T-cell (primary cell): ENCODE measurements around the gene PRR5. TPM values are rescaled to one million over a fixed set of nuclear protein-coding genes. Genes with fewer than 3 reads are reported as not detected.

Source experiments
- ATAC-seq, 4 experiments: fragments of 200-7000 bp in 3 of 4; fragments of 150-1000 bp in 1 of 4; cut with Tn5 transposase; replicated peaks in 1 of 4; 1 replicate in 3 of 4; 2 replicates in 1 of 4; pipeline ENCODE4 v1.10.0; 2021; ENCODE audit warnings: moderate library complexity in 3 of 4, mild to moderate bottlenecking in 2 of 4, moderate number of reproducible peaks in 1 of 4
- CTCF ChIA-PET, 2 donors: fragments of 300-600 bp; sonication (Branson Sonifier 250); formaldehyde crosslinking; loops; one replicate each; lab custom pipeline; 2022; ENCODE audit warnings: antibody characterized with exemption in 2 of 2; lab: Charles Lee
- POLR2A ChIA-PET, 2 donors: fragments of 300-600 bp; sonication (Branson Sonifier 250); formaldehyde crosslinking; loops; one replicate each; lab custom pipeline; 2022; ENCODE audit warnings: antibody characterized with exemption in 2 of 2; lab: Charles Lee
- DNase-seq, 35 experiments: peaks; one replicate each; pipeline versions ENCODE4 v3.0.0 to v3.0.0-alpha.2; 2013 to 2023
- H3K27ac ChIP-seq: one replicate; pipeline ENCODE4 v1.5.1; 2013; ENCODE audit warnings: low read length
- H3K27me3 ChIP-seq, 2 experiments: replicated peaks in 1 of 2; 1 replicate in 1 of 2; 2 replicates in 1 of 2; pipeline versions ENCODE4 v1.6.1 to v1.7.0; 2013; ENCODE audit warnings: low read length in 1 of 2, mixed read lengths in 1 of 2; ENCODE audit not compliant: control insufficient read depth in 2 of 2, insufficient read depth in 2 of 2; ENCODE audit errors: extremely low read depth in 1 of 2
- H3K36me3 ChIP-seq, 2 donors: 1 replicate in 1 of 2; 2 replicates in 1 of 2; pipeline versions ENCODE4 v1.6.1 to v1.7.0; 2013; ENCODE audit warnings: low read length in 1 of 2; ENCODE audit not compliant: control insufficient read depth in 2 of 2, insufficient read depth in 1 of 2; ENCODE audit errors: extremely low read depth in 1 of 2
- H3K4me1 ChIP-seq, 2 experiments: 1 replicate in 1 of 2; 2 replicates in 1 of 2; pipeline versions ENCODE4 v1.6.1 to v1.7.0; 2013; ENCODE audit warnings: low read length in 2 of 2, mixed read lengths in 1 of 2; ENCODE audit not compliant: insufficient read depth in 2 of 2, control insufficient read depth in 1 of 2; ENCODE audit errors: extremely low read depth in 1 of 2
- H3K4me3 ChIP-seq, 2 donors: 1 replicate in 1 of 2; 2 replicates in 1 of 2; pipeline versions ENCODE4 v1.5.1 to v1.7.0; 2013; ENCODE audit warnings: mild to moderate bottlenecking in 2 of 2, low read length in 1 of 2, moderate library complexity in 1 of 2; ENCODE audit not compliant: control insufficient read depth in 1 of 2; ENCODE audit errors: extremely low read depth in 1 of 2
- H3K9me3 ChIP-seq: 2 replicates; pipeline ENCODE4 v1.7.0; 2013
- H3K27ac Mint-ChIP-seq, 2 donors: one replicate each; pipeline ENCODE4 v1.8.0; 2020 to 2021; ENCODE audit warnings: mild to moderate bottlenecking in 2 of 2, mixed read lengths in 2 of 2
- H3K27me3 Mint-ChIP-seq, 2 donors: one replicate each; pipeline ENCODE4 v1.8.0; 2021 to 2022; ENCODE audit warnings: mixed read lengths in 2 of 2
- H3K36me3 Mint-ChIP-seq: one replicate; pipeline ENCODE4 v1.8.0; 2021; ENCODE audit warnings: mixed read lengths
- H3K4me1 Mint-ChIP-seq, 3 donors: one replicate each; pipeline ENCODE4 v1.8.0; 2020 to 2022; ENCODE audit warnings: mixed read lengths in 3 of 3, mild to moderate bottlenecking in 1 of 3
- H3K4me3 Mint-ChIP-seq, 3 donors: one replicate each; pipeline ENCODE4 v1.8.0; 2020 to 2022; ENCODE audit warnings: mild to moderate bottlenecking in 3 of 3, mixed read lengths in 3 of 3, moderate library complexity in 3 of 3
- H3K9me3 Mint-ChIP-seq, 3 donors: one replicate each; pipeline ENCODE4 v1.8.0; 2020 to 2022; ENCODE audit warnings: mixed read lengths in 3 of 3
- WGBS: methylation state at CpG from one replicate; pipeline ENCODE4 v1.1.5; 2013; ENCODE audit warnings: missing lambda C conversion rate; ENCODE audit not compliant: insufficient coverage; 5-methylcytosine and 5-hydroxymethylcytosine counted together
- total RNA-seq, 35 experiments: library from RNA in 6 of 35; stranded (reverse) in 6 of 35; fragments of 120-200 nt in 1 of 35; gene quantifications; one replicate each; pipeline versions ENCODE4 v1.2.1 to v1.2.4 and lab custom pipeline; 2013 to 2026

PRR5 gene
- total RNA-seq, 5 donors from 2014 or later (not counting 1 experiment from before 2014, with no cell fraction given) = 37.0 to 64.0 (median 58.7) TPM

GRCh38 chr22:44661659-44662569 lies 40.1 kb upstream of the PRR5 start:
- DNase-seq = no peak
- Mint-ChIP-seq H3K4me3 (no peak overlapping the region), H3K27me3 (no peaks in the 10 kb centered on the region), H3K9me3 (no peaks in the 10 kb centered on the region), H3K27ac (no peak overlapping the region), H3K4me1 (peaks cover 36 to 47% (median 41%) of the 10 kb centered on the region in 3 donors), H3K36me3 (no peaks in the 10 kb centered on the region)
- ATAC-seq = no peak
- H3K9me3 ChIP-seq = no peaks in the 10 kb centered on the region
- 65% methylated on average over 5 of the region's 14 CpGs for WGBS
- peaks cover 18 to 65% of the 10 kb centered on the region in 2 experiments for H3K4me1 ChIP-seq
- POLR2A ChIA-PET = no interaction called here
- H3K36me3 ChIP-seq = no peaks in the 10 kb centered on the region
- peaks cover 0 to 3% of the 10 kb centered on the region in 2 experiments for H3K27me3 ChIP-seq
- CTCF ChIA-PET = no interaction called here
- no peak overlapping the region for H3K4me3 ChIP-seq
- no peak overlapping the region for H3K27ac ChIP-seq

GRCh38 chr22:44663256-44663999 lies 38.6 kb upstream of the PRR5 start:
- peak overlapping the region; percentile 83 to 85 for H3K27ac Mint-ChIP-seq
- Histone ChIP-seq H3K4me1 (peaks cover 24 to 74% of the 10 kb centered on the region in 2 experiments), H3K9me3 (no peaks in the 10 kb centered on the region), H3K27me3 (no peaks in the 10 kb centered on the region), H3K4me3 (no peak overlapping the region), H3K36me3 (no peaks in the 10 kb centered on the region), H3K27ac (peak overlapping the region; percentile 80)
- H3K36me3 Mint-ChIP-seq = no peaks in the 10 kb centered on the region
- no peak for DNase-seq
- no peaks in the 10 kb centered on the region for H3K27me3 Mint-ChIP-seq
- WGBS = 100% methylated on average over 2 of the region's 5 CpGs
- H3K9me3 Mint-ChIP-seq = no peaks in the 10 kb centered on the region
- CTCF ChIA-PET = interaction anchor here in 1 of 2 donors (2.3 kb wide), 1 partner anchor 21 kb away, joined by 12 read pairs; no protein-coding TSS in a partner anchor
- peaks cover 46 to 56% (median 52%) of the 10 kb centered on the region in 3 donors for H3K4me1 Mint-ChIP-seq
- H3K4me3 Mint-ChIP-seq = peak overlapping the region in 1 of 3 donors; percentile 69
- POLR2A ChIA-PET = no interaction called here
- no peak for ATAC-seq

GRCh38 chr22:44664149-44664548 lies 37.9 kb upstream of the PRR5 start:
- H3K27ac ChIP-seq = peak overlapping the region; percentile 80
- H3K4me1 Mint-ChIP-seq = peaks cover 46 to 52% (median 48%) of the 10 kb centered on the region in 3 donors
- ATAC-seq (peak; percentile 19 to 63 (median 43)), DNase-seq (peak in 34 of 35 experiments; percentile 19 to 69 (median 45))
- no peaks in the 10 kb centered on the region for H3K36me3 ChIP-seq
- H3K27me3 Mint-ChIP-seq = no peaks in the 10 kb centered on the region
- 0% methylated on average over 10 of the region's 11 CpGs for WGBS
- peak overlapping the region; percentile 83 to 85 for H3K27ac Mint-ChIP-seq
- ChIA-PET POLR2A (interaction anchor here in 1 of 2 donors (0.6 kb wide), 1 partner anchor 19 kb away, joined by 3 read pairs; no protein-coding TSS in a partner anchor), CTCF (interaction anchor here in 1 of 2 donors (2.3 kb wide), 1 partner anchor 21 kb away, joined by 12 read pairs; no protein-coding TSS in a partner anchor)
- H3K4me3 ChIP-seq = peak overlapping the region in 1 of 2 donors; percentile 5
- H3K9me3 ChIP-seq = no peaks in the 10 kb centered on the region
- peak overlapping the region in 1 of 3 donors; percentile 69 for H3K4me3 Mint-ChIP-seq
- H3K27me3 ChIP-seq = peaks cover 0 to 3% of the 10 kb centered on the region in 2 experiments
- H3K4me1 ChIP-seq = peaks cover 24 to 69% of the 10 kb centered on the region in 2 experiments
- H3K9me3 Mint-ChIP-seq = no peaks in the 10 kb centered on the region
- no peaks in the 10 kb centered on the region for H3K36me3 Mint-ChIP-seq

- Mint-ChIP-seq H3K27me3 (no peaks in the 10 kb centered on the region), H3K36me3 (no peaks in the 10 kb centered on the region), H3K9me3 (no peaks in the 10 kb centered on the region), H3K27ac (peak overlapping the region; percentile 79 to 94), H3K4me1 (peaks cover 46 to 62% (median 54%) of the 10 kb centered on the region in 3 donors), H3K4me3 (peak overlapping the region in 2 of 3 donors; percentile 9 to 69)
- Histone ChIP-seq H3K27me3 (peaks cover 0 to 6% of the 10 kb centered on the region in 2 experiments), H3K4me1 (peaks cover 24 to 78% of the 10 kb centered on the region in 2 experiments), H3K9me3 (no peaks in the 10 kb centered on the region), H3K27ac (peak overlapping the region; percentile 4), H3K36me3 (no peaks in the 10 kb centered on the region), H3K4me3 (no peak overlapping the region)
- ChIA-PET POLR2A (interaction anchor here in 1 of 2 donors (0.6 kb wide), 1 partner anchor 21 kb away, joined by 4 read pairs; no protein-coding TSS in a partner anchor), CTCF (interaction anchor here in 1 of 2 donors (2.3 kb wide), 1 partner anchor 20 kb away, joined by 12 read pairs; no protein-coding TSS in a partner anchor)
- ATAC-seq = no peak
- 34% methylated on average over 6 of the region's 9 CpGs for WGBS
- DNase-seq = no peak
Observed at GRCh38 chr22:44665115-44665514, 36.9 kb upstream of the PRR5 start.

- Mint-ChIP-seq H3K4me3 (no peak overlapping the region), H3K36me3 (no peaks in the 10 kb centered on the region), H3K27me3 (no peaks in the 10 kb centered on the region), H3K9me3 (no peaks in the 10 kb centered on the region), H3K4me1 (peaks cover 47 to 73% (median 65%) of the 10 kb centered on the region in 3 donors), H3K27ac (peak overlapping the region; percentile 93 to 94)
- H3K36me3 ChIP-seq = no peaks in the 10 kb centered on the region
- ChIA-PET CTCF (interaction anchor here in 1 of 2 donors (0.6 to 0.8 kb wide), 3 partner anchors 20 to 704 kb away, joined by 3 to 7 read pairs (median 3); no protein-coding TSS in a partner anchor), POLR2A (interaction anchor here in 1 of 2 donors (0.7 kb wide), 1 partner anchor 1483 kb away, joined by 8 read pairs; no protein-coding TSS in a partner anchor)
- no peak overlapping the region for H3K27ac ChIP-seq
- H3K27me3 ChIP-seq = peaks cover 0 to 6% of the 10 kb centered on the region in 2 experiments
- H3K4me3 ChIP-seq = no peak overlapping the region
- H3K9me3 ChIP-seq = no peaks in the 10 kb centered on the region
- 100% methylated on average over 1 of the region's 3 CpGs for WGBS
- peaks cover 24 to 86% of the 10 kb centered on the region in 2 experiments for H3K4me1 ChIP-seq
- DNase-seq (no peak), ATAC-seq (no peak)
Observed at GRCh38 chr22:44666207-44666585, 35.8 kb upstream of the PRR5 start.
